ENCODE measurements around the gene ATRN.

DNA sequence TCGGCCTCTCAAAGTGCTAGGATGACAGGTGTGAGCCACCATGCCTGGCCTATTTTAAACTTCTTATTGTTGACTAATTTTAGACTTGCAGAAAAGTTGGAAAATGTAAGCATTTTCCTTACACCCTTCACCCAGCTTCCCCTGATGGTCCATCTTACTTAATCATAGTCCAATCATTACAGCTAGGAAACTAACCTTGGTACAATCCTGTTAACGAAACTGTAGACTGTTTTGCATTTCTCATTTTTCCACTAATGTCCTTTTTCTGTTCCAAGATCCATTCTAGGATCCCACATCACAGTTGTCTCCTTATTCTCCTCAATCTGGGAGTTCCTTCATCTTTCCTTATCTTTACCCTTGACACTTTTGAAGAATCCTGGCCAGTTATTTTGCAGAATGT, 193.0 kb downstream of the ATRN start:
- TF ChIP-seq, protein P1, sequence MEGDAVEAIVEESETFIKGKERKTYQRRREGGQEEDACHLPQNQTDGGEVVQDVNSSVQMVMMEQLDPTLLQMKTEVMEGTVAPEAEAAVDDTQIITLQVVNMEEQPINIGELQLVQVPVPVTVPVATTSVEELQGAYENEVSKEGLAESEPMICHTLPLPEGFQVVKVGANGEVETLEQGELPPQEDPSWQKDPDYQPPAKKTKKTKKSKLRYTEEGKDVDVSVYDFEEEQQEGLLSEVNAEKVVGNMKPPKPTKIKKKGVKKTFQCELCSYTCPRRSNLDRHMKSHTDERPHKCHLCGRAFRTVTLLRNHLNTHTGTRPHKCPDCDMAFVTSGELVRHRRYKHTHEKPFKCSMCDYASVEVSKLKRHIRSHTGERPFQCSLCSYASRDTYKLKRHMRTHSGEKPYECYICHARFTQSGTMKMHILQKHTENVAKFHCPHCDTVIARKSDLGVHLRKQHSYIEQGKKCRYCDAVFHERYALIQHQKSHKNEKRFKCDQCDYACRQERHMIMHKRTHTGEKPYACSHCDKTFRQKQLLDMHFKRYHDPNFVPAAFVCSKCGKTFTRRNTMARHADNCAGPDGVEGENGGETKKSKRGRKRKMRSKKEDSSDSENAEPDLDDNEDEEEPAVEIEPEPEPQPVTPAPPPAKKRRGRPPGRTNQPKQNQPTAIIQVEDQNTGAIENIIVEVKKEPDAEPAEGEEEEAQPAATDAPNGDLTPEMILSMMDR (conservative IDR thresholded peaks at IDR 0.05; ENCODE audit: low read length): no peak
- no peak for TF ChIP-seq EZH2phosphoT487 (IDR thresholded peaks at IDR 0.05; ENCODE audit: borderline replicate concordance, low read depth, low read length)

Measured in OCI-LY7 (cell line).